ENCODE measurements around the gene MDN1.
"Not testable (repeated sequence)": the region's sequence is repeated elsewhere in the genome, so short reads cannot be mapped to it uniquely, and the experiment has no call there.

MDN1 gene

GRCh38 chr6:89775150-89775549 is 44.4 kb downstream of the MDN1 start:
- no peak for TF ChIP-seq POLR2A (IDR thresholded peaks at IDR 0.05; ENCODE audit: low read length)
- no peak for TF ChIP-seq GATA1 (IDR thresholded peaks at IDR 0.05; ENCODE audit: low read depth, low read length)
- no peak for DNase-seq

DNA sequence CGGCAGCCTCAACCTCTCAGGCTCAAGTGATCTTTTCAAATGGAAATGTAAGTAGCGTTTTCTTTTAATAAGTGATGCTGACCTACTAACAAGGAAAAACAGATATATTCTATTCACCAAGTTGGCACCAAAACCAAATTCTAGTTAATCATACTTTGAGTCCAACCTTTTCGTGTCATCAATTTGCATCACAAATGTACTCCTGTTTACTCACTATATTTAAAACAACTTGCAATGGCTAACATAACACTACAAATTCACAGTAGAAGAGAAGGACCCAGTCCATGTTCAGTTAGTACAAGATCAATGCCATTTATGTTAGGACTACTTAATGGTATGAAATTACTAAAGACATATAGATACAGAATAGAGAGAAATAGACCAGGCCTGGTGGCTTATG is 50.0 kb downstream of the MDN1 start:
- DNase-seq, result no peak
- no peak for TF ChIP-seq POLR2A (IDR thresholded peaks at IDR 0.05; ENCODE audit: low read length)
- no peak for TF ChIP-seq GATA1 (IDR thresholded peaks at IDR 0.05; ENCODE audit: low read depth, low read length)

DNA sequence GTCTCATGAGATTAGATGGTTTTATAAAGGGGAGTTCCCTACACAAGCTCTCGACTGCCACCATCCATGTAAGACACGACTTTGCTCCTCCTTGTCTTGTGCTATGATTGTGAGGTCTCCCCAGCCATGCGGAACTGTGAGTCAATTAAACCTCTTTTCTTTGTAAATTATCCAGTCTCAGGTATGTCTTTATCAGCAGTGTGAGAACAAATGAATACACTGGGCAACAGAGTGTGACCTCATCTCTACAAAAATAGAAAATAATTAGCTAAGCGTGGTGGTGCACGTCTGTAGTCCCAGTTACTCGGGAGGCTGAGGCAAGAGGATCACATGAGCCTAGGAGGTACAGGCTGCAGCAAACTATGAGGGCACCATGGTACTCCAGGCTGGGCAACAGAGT is 51.3 kb downstream of the MDN1 start:
- TF ChIP-seq POLR2A (IDR thresholded peaks at IDR 0.05; ENCODE audit: low read length) (no peak), GATA1 (IDR thresholded peaks at IDR 0.05; ENCODE audit: low read depth, low read length) (no peak)
- no peak for DNase-seq

DNA sequence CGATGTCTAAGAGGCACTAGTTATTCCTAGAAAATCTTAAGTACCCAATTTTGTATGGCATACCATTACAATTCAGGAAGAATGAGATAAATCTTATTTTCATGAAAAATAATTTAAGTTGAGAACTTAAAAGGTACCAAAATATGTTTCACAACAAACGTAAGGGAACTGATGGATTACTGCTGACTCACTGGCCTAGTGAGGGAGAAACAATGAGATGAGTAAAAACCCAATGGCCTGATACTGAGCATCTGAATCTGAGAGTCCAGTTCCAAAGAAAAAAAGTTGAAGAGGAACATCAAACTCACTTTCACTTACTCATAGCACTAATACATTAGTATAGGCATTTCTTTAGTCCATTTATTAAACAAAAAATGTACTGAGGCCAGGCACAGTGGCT is 56.0 kb downstream of the MDN1 start:
- no peak for TF ChIP-seq POLR2A (IDR thresholded peaks at IDR 0.05; ENCODE audit: low read length)
- TF ChIP-seq GATA1 (IDR thresholded peaks at IDR 0.05; ENCODE audit: low read depth, low read length), result no peak
- DNase-seq, result no peak

- DNase-seq, result no peak
- TF ChIP-seq POLR2A (IDR thresholded peaks at IDR 0.05; ENCODE audit: low read length), result no peak
- no peak for TF ChIP-seq GATA1 (IDR thresholded peaks at IDR 0.05; ENCODE audit: low read depth, low read length)
Observed at GRCh38 chr6:89758830-89759229, 60.8 kb downstream of the MDN1 start.

DNA sequence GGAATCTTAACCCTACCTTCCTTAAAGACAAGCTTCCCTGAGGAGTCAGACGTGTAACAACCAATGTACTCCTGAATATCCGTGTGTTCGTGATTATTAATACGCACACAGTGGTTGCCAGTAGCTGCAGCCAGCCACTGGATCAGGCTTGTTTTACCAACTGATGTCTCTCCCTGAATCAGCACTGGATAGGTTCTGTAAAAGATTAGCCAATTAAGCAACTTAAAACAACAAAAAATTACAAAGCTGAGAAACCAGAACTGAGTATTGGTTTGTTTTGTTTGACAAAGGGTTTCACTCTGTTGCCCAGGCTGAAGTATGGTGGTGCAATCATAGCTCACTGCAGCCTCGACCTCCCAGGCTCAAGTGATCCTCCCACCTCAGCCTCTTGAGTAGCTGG is 69.3 kb downstream of the MDN1 start:
- TF ChIP-seq GATA1 (IDR thresholded peaks at IDR 0.05; ENCODE audit: low read depth, low read length) (no peak), POLR2A (IDR thresholded peaks at IDR 0.05; ENCODE audit: low read length) (no peak)

GRCh38 chr6:89749918-89750317 is 69.7 kb downstream of the MDN1 start:
- TF ChIP-seq POLR2A (IDR thresholded peaks at IDR 0.05; ENCODE audit: low read length), result no peak
- TF ChIP-seq GATA1 (IDR thresholded peaks at IDR 0.05; ENCODE audit: low read depth, low read length), result no peak

More for the DNA sequence above, 69.3 kb downstream of the MDN1 start:
- no peak for DNase-seq

GRCh38 chr6:89745716-89746115 is 73.9 kb downstream of the MDN1 start:
- TF ChIP-seq POLR2A (IDR thresholded peaks at IDR 0.05; ENCODE audit: low read length) (no peak), GATA1 (IDR thresholded peaks at IDR 0.05; ENCODE audit: low read depth, low read length) (no peak)
- no peak for DNase-seq

More at GRCh38 chr6:89749918-89750317, 69.7 kb downstream of the MDN1 start:
- no peak for DNase-seq

DNA sequence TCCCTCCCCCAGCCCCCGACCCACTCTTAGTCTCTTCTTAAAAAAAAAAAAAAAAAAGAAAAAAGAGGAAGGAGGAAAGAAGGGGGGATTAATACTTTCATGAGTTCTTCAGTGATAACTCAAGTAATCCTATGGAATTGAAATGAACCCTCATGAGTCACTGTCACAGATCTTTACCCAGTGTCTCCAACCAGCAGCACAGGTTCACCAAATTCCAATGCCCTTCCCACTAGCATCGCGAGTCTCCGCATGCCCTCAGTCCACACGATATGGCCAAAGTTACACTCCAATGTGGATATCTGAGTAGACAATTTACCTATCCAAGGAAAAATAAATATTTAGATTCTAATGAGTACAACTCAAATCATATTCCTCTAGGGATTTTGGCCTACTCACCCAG is 74.5 kb downstream of the MDN1 start:
- no peak for DNase-seq
- TF ChIP-seq POLR2A (IDR thresholded peaks at IDR 0.05; ENCODE audit: low read length) (no peak), GATA1 (IDR thresholded peaks at IDR 0.05; ENCODE audit: low read depth, low read length) (no peak)

- DNase-seq, result no peak
Observed at GRCh38 chr6:89736893-89737292, 82.7 kb downstream of the MDN1 start.

DNA sequence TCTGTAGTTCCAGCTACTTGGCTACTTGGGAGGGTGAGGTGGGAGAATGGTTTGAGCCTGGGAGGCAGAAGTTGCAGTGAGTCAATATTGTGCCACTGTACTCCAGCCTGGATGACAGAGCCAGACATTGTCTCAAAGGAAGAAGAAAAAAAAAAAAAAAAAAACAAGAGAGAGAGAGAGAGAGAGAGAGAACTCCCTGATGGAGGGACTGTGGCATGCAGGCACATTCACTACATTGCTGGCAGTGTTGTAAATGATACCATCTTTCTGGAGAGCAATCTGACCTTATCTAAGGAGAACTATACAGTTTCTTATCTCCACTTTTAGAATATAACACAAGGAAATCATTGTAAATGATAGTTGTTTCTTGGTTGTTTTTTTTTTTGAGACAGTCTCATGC is 85.1 kb downstream of the MDN1 start:
- DNase-seq, result no peak
- TF ChIP-seq POLR2A (IDR thresholded peaks at IDR 0.05; ENCODE audit: low read length) (no peak), GATA1 (IDR thresholded peaks at IDR 0.05; ENCODE audit: low read depth, low read length) (no peak)

More at GRCh38 chr6:89736893-89737292, 82.7 kb downstream of the MDN1 start:
- TF ChIP-seq POLR2A (IDR thresholded peaks at IDR 0.05; ENCODE audit: low read length) (no peak), GATA1 (IDR thresholded peaks at IDR 0.05; ENCODE audit: low read depth, low read length) (no peak)

GRCh38 chr6:89731924-89732567 is 87.5 kb downstream of the MDN1 start:
- TF ChIP-seq GATA1 (IDR thresholded peaks at IDR 0.05; ENCODE audit: low read depth, low read length) (no peak), POLR2A (IDR thresholded peaks at IDR 0.05; ENCODE audit: low read length) (no peak)
- DNase-seq, result no peak

DNA sequence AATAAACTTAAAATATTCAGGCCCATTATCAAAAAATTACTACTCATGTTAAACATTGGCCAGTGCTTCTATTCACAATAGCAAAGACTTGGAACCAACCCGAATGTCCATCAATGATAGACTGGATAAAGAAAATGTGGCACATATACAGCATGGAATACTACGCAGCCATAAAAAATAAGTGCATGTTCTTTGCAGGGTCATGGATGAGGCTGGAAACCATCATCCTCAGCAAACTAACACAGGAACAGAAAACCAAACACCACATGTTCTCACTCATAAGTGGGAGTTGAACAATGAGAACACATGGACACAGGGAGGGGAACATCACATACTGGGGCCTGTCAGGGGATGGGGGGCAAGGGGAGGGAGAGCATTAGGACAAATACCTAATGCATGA is 88.3 kb downstream of the MDN1 start:
- DNase-seq, result not testable (repeated sequence)

GRCh38 chr6:89729818-89730217 is 89.8 kb downstream of the MDN1 start:
- DNase-seq, result no peak
- TF ChIP-seq POLR2A (IDR thresholded peaks at IDR 0.05; ENCODE audit: low read length), result no peak
- TF ChIP-seq GATA1 (IDR thresholded peaks at IDR 0.05; ENCODE audit: low read depth, low read length), result no peak

GRCh38 chr6:89727501-89727900 is 92.1 kb downstream of the MDN1 start:
- TF ChIP-seq POLR2A (IDR thresholded peaks at IDR 0.05; ENCODE audit: low read length), result no peak
- no peak for TF ChIP-seq GATA1 (IDR thresholded peaks at IDR 0.05; ENCODE audit: low read depth, low read length)
- no peak for DNase-seq

GRCh38 chr6:89724981-89725380 is 94.6 kb downstream of the MDN1 start:
- DNase-seq, result no peak
- TF ChIP-seq GATA1 (IDR thresholded peaks at IDR 0.05; ENCODE audit: low read depth, low read length) (no peak), POLR2A (IDR thresholded peaks at IDR 0.05; ENCODE audit: low read length) (no peak)

Measured in erythroblast (primary cell).